OCI-LY7 (cell line): ENCODE results near the gene CNIH2.

ENCODE experiments used
- EZH2phosphoT487 ChIP-seq: fragments of 200-600 bp; sonication (generic); IDR thresholded peaks from 2 replicates; pipeline ENCODE4 v1.6.1; 2018; ENCODE audit warnings: low read depth, borderline replicate concordance, mild to moderate bottlenecking, mixed run types, antibody characterized with exemption, low read length, moderate library complexity, mixed read lengths
- TF ChIP-seq, protein P1 (sequence below): fragments of 200-600 bp; sonication (generic); conservative IDR thresholded peaks from 2 replicates; pipeline ENCODE4 v1.5.1; 2014; ENCODE audit warnings: mild to moderate bottlenecking, antibody characterized with exemption, low read length, moderate library complexity, mixed read lengths

- TF ChIP-seq, protein P1, sequence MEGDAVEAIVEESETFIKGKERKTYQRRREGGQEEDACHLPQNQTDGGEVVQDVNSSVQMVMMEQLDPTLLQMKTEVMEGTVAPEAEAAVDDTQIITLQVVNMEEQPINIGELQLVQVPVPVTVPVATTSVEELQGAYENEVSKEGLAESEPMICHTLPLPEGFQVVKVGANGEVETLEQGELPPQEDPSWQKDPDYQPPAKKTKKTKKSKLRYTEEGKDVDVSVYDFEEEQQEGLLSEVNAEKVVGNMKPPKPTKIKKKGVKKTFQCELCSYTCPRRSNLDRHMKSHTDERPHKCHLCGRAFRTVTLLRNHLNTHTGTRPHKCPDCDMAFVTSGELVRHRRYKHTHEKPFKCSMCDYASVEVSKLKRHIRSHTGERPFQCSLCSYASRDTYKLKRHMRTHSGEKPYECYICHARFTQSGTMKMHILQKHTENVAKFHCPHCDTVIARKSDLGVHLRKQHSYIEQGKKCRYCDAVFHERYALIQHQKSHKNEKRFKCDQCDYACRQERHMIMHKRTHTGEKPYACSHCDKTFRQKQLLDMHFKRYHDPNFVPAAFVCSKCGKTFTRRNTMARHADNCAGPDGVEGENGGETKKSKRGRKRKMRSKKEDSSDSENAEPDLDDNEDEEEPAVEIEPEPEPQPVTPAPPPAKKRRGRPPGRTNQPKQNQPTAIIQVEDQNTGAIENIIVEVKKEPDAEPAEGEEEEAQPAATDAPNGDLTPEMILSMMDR, result no peak
- no peak for TF ChIP-seq EZH2phosphoT487
These were observed 36.9 kb downstream of the CNIH2 start for GRCh38 chr11:66314561-66315497.
